ENCODE measurements around the gene CLN5. TPM values are rescaled to one million over a fixed set of nuclear protein-coding genes. Genes with fewer than 3 reads are reported as not detected.

Gene CLN5
- total and polyA plus RNA-seq, 2 donors (not counting 3 experiments of a cell fraction or from before 2014, with no cell fraction given): 16.5 to 22.7 TPM

DNA sequence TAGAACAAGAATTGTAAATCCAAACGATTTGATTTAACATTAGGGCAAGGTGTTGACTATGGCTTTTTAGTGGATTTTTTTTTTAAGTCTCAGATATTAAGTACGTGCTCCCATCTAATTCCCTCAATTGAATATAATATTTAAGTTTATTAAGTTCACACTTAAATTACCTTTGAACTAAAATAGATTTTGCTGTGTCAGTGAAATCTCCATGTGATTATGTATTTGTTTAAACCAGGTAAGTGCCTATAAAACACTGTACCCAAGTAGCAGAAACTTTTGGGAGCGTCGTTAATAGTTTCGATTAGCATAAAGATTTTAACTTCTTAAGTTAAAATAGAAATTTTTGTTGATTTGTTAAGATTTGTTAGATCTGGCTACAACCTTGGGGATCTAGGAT lies 1.6 kb downstream of the CLN5 start:
- Histone ChIP-seq H3K4me2 (ENCODE audit: insufficient read depth, low read length) (peak overlapping the region; percentile 98), H3K9me3 (replicated peaks; ENCODE audit: control insufficient read depth, insufficient read depth, low read length) (no peaks in the 10 kb centered on the region), H3K4me3 (replicated peaks in 1 of 3; ENCODE audit: insufficient read depth in 1 of 3, low read depth in 1 of 3, low read length in 3 of 3) (no peak overlapping the region), H3K4me1 (ENCODE audit: control insufficient read depth, extremely low read depth, insufficient read depth, low read length) (peaks cover 13% of the 10 kb centered on the region), H2AFZ (ENCODE audit: low read depth, low read length) (no peak overlapping the region), H3K9ac (replicated peaks; ENCODE audit: extremely low read depth, insufficient read depth, low read length) (no peak overlapping the region), H3K36me3 (ENCODE audit: control insufficient read depth in 2 of 2, extremely low read depth in 1 of 2, insufficient read depth in 2 of 2, low read length in 2 of 2) (no peaks in the 10 kb centered on the region), H4K20me1 (replicated peaks; ENCODE audit: control insufficient read depth, extremely low read depth, insufficient read depth, low read length) (no peaks in the 10 kb centered on the region), H3K9me1 (replicated peaks; ENCODE audit: control insufficient read depth, extremely low read depth, insufficient read depth, low read length) (no peaks in the 10 kb centered on the region), H3K79me2 (ENCODE audit: control insufficient read depth, insufficient read depth, low read length) (peaks cover 8% of the 10 kb centered on the region), H3K27me3 (ENCODE audit: control insufficient read depth in 2 of 2, insufficient read depth in 2 of 2, low read length in 2 of 2) (no peaks in the 10 kb centered on the region), H3K27ac (ENCODE audit: insufficient read depth, low read depth, low read length) (no peak overlapping the region)
- dilution Hi-C loops (cut with MboI; ENCODE audit: extremely low pct_ligation_motif_present, low sequenced_read_pairs): no loop called here
- DNase-seq (ENCODE audit: low read depth, low spot score) (no peak), FAIRE-seq (no peak)
- CTCF ChIA-PET: interaction anchor here (1.0 to 2.6 kb wide), 3 partner anchors 9 to 485 kb away, joined by 5 to 8 read pairs (median 7); no protein-coding TSS in a partner anchor
- POLR2A ChIA-PET: no interaction called here
- BruUV-seq (replicated peaks): no TSS peak
- intact Hi-C loops (cut with micrococcal nuclease): loop anchor here (5.0 kb wide), 1 partner anchor 111 kb away; no protein-coding TSS in a partner anchor
- TF ChIP-seq CTCF (IDR thresholded peaks at IDR 0.05; ENCODE audit: extremely low read depth in 1 of 2, insufficient read depth in 1 of 2, low read depth in 1 of 2, low read length in 2 of 2): no peak
- TF ChIP-seq JUN (IDR thresholded peaks at IDR 0.05; ENCODE audit: borderline replicate concordance, insufficient read depth, insufficient read length, low read depth): no peak
- no peak for TF ChIP-seq POLR2A (IDR thresholded peaks at IDR 0.05; ENCODE audit: low read depth, low read length)
- TF ChIP-seq FOS (IDR thresholded peaks at IDR 0.05; ENCODE audit: borderline replicate concordance, insufficient read depth, low read length): no peak
- TF ChIP-seq, protein P1, sequence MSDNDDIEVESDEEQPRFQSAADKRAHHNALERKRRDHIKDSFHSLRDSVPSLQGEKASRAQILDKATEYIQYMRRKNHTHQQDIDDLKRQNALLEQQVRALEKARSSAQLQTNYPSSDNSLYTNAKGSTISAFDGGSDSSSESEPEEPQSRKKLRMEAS (IDR thresholded peaks at IDR 0.05; ENCODE audit: insufficient read depth, insufficient read length): no peak
- no peak for TF ChIP-seq MYC (IDR thresholded peaks at IDR 0.05; ENCODE audit: low read depth, low read length)
- no peak for TF ChIP-seq GATA2 (IDR thresholded peaks at IDR 0.05; ENCODE audit: insufficient read depth, insufficient read length, low read depth, low read length)
- TF ChIP-seq EZH2 (IDR thresholded peaks at IDR 0.05; ENCODE audit: borderline replicate concordance, low read depth, low read length, severe bottlenecking): no peak
- TF ChIP-seq POLR2AphosphoS5 (IDR thresholded peaks at IDR 0.05; ENCODE audit: insufficient read depth, low read depth, low read length): no peak
